ENCODE data around the gene PPP2R2B.
"Not testable (repeated sequence)": the region's sequence is repeated elsewhere in the genome, so short reads cannot be mapped to it uniquely, and the experiment has no call there.

Gene PPP2R2B

DNA sequence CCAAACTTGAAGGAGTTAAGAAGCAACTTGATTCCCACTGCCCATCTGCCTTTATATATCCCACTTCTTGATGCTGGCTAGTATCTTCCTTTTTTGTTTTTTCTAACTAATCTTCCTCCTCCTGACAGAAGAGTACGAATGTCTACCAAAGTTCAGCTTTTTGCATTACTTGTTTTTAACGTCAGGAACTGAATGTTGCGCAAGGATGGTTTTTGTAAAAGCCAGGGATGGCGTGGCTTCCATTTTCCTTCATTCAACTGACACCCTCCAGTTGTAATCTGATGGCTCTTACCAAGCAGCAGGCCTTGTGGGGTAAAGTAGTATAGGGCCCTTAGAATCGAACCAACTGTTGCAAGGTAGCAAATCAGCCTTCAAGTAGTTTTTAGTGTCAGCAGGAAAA lies 291.8 kb downstream of the PPP2R2B start:
- DNase-seq: no peak

DNA sequence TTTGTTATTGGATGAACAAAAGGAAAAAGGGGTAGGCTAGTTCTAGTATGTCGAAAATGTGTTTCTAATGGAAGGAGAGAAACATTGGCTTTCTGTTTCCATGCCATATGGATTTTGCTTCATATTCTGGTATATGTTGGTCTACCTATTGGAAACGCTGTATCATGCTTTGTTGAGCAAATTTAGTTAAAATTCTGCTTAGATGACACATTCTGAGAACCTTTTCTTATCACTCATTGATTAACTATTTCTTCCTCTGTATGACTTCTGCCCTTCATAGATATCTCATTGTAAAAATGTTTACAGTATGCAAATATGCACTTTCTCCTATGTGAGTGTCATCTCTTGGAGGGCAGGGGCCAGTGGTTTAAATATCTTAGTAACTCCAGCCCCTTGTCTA lies 293.8 kb downstream of the PPP2R2B start:
- no peak for DNase-seq

DNA sequence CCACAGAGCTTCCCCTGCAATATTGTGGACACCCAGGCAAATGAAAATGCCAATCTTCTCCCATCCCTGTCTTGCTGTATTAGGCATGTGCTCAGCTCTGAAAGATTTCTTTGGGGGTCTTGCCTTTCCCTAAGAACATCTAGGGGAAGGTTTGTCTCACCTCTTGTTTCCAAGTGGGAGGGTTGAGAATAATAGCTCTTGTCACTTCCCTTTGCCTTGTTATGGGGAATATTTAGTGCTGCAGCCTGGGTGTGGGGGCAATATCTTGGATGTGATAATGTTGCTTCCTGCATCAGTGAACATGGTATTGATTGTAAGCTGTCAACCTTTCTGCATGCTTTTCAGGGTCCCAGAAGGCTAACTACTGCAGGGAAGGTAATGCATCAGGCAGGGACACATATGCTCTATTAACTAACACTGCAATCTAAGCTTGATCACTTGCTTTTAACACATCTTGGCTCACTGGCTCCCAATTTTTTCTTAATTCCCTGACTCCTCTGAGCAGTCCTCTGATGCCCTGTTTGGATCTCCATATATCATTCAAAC lies 296.4 kb downstream of the PPP2R2B start:
- no peak for DNase-seq

- peak; percentile 26 for DNase-seq
Measured at GRCh38 chr5:146580237-146580636, 298.3 kb downstream of the PPP2R2B start.

- DNase-seq: no peak
Measured at GRCh38 chr5:146574713-146575112, 303.8 kb downstream of the PPP2R2B start.

DNA sequence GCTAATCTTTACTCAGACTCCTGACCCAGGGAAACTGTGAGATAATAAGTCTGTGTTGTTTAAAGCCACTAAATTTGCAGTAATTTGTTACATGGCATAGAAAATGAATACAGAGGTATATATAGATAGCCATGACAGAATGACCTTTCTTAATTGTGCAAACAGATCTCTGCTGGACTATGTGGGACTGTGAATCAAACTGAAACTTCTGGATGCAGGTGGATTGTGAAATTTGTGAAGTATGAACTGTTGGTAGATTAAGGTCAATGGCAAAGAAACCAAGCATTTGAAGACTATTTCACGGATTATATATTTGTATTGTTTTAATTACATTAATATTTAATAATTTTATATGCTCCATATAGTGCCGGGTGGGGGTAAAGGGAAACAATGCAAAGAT lies 310.4 kb downstream of the PPP2R2B start:
- no peak for DNase-seq

DNA sequence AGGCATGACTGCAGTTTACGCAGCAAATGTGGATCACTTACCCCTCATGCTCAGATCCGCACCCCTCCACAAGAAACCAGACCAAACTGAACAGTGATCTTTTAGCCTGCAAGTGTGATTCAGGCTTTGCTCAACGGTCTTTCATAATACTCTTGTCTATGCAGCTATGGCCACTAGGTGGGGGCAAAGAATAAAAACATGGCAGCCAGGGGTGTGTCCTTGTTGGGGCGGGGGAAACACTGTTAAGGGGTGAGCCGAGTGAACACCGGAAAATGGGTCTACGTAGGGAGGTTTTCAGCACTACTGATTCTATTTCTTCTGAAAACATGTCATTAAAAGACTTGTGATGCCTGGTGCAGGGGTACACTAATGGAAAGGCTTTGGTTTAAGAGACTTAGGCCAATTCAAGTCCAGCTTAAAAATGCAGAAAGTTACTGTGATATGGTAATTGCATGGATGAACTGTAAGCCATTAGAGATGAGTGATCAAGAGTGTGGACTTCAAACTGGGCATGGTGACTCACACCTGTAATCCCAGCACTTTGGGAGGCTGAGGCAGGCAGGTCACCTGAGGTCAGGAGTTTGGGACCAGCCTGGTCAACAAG lies 312.7 kb downstream of the PPP2R2B start:
- DNase-seq: peak; percentile 52

- no peak for DNase-seq
Measured at GRCh38 chr5:146564007-146564762, 314.4 kb downstream of the PPP2R2B start.

- no peak for DNase-seq
Measured at GRCh38 chr5:146562461-146562860, 316.1 kb downstream of the PPP2R2B start.

- no peak for DNase-seq
Measured at GRCh38 chr5:146561711-146562110, 316.8 kb downstream of the PPP2R2B start.

DNA sequence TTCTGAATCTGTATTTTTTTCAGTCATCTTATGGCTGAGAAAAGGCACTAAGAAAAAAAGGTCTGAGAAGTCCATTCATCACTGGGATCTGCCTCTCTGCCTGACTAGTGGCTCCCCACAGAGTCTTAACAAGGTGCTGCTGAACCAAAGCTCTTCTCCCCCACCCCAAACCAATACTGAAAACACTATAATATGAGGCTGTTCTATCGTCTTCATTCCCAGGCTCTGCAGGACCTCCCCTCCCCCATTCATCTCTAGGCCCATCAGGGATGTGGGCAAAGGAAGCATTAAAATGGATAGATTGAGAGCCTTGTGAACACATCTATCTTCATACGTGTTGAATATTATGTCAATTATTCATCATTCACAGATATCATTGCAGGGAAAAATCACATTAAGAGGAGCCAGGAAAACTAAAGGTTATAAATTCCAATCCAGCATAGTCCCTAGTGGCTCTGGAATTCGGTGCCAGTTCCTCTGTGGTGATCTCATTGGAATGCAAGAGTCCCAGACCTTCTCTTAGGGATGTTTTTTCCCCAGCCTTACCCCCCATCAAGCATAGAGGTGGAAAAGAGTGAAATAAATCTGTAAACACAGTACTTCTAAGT lies 318.2 kb downstream of the PPP2R2B start:
- no peak for DNase-seq

DNA sequence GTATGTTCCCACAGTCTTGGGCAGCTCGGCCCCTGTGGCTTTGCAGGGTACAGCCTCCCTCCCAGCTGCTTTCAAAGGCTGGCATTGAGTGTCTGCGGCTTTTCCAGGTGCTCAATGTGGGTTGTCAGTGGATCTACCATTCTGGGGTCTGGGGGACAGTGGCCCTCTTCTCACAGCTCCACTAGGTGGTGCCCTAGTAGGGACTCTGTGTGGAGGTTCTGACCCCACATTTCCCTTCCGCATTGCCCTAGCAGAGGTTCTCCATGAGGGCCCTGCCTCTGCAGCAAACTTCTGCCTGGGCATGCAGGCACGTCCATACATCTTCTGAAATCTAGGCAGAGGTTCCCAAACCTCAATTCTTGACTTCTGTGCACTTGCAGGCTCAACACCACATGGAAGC lies 321.7 kb downstream of the PPP2R2B start:
- DNase-seq: not testable (repeated sequence)

DNA sequence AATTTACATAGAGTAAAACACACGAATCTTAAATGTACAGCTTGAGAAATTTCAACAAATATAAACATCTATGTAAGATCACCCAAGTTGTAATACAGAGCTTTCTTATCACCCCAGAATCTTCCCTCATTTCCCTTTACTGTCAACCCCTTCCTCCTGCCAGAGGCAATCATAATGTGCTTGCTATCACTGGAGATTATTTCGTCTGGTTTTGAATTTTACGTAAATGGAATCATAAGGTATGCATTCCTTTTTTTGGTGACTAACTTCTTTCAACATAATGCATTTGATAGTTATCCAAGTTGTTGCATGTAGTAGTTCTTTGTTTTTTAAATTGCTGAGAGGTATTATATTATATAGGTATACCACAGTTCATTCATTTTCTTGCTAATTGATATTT lies 325.1 kb downstream of the PPP2R2B start:
- DNase-seq: no peak

DNA sequence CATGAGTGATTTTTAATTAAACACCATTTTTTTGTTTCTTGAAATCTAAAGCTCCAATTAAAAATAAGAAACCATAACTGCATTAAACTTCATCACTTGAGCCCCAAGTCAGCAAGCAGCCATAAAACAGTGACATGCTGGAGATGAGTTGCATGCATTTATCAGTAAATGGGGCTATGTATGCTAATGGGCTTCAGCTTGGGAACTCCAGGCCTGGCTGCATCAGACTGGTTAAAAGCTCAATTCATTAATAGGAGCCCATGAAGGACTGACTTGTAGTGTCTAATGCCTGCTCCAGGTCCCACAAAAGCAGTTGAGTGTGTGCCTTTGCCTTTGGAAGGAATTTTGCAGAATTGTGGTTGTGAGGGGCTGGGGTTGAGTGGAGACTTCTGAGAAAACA lies 328.9 kb downstream of the PPP2R2B start:
- DNase-seq: no peak

DNA sequence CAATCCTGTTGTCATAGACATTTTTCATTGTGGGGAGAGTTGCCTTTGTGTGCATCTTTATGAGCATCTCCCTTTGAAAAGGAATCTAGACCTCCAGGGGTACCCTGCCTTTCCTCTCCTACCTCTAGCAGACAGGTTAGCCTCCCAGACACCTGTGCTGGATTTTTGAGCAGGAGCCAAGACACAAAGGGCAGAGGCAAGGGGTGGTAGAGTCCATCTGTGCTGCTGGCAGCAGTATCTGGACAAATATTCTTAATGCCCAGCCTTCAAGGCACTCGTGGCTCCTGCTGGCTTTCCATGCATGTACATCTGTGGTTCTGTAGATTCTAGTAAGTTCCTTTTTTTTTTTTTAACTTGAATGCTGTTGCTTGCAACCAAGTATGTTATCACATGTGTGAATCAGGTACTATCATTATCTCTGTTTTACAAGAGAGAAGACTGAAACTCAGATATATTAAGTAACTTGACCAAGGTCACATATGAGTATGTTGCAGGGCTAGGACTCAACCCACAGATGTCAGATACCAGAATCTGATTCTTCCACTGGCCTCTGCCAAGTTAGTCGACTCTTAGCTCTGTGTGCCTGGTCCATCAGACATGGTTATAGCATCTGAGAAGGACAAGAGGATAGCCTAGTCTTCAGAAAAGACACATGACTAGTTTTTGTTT lies 329.6 kb downstream of the PPP2R2B start:
- no peak for DNase-seq

- DNase-seq: no peak
Measured at GRCh38 chr5:146544232-146544631, 334.3 kb downstream of the PPP2R2B start.

- peak; percentile 32 for DNase-seq
Measured at GRCh38 chr5:146541958-146542849, 336.4 kb downstream of the PPP2R2B start.

GRCh38 chr5:146540414-146540813 lies 338.1 kb downstream of the PPP2R2B start:
- no peak for DNase-seq

GRCh38 chr5:146539973-146540372 lies 338.6 kb downstream of the PPP2R2B start:
- DNase-seq: no peak

- DNase-seq: no peak
Measured at GRCh38 chr5:146538432-146538831, 340.1 kb downstream of the PPP2R2B start.

DNA sequence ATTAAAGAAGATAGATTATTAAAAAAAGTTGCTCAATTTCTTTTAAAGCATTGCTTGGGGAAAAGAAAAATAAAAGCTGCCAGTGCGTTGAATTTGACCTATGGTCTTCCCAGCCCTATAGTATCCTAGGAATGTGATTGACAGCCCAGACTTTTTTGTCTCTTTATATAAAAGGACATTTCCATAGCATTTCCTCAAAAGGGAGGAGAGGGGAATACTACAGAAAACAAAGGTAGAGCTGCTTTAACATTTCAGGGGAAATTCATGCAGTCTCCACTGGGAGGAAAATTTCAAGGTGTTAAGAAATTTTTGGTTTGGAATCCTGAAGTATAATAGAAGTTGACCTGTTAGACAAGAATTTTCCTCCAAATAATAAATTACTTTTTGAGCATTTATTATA lies 344.7 kb downstream of the PPP2R2B start:
- no peak for DNase-seq

DNA sequence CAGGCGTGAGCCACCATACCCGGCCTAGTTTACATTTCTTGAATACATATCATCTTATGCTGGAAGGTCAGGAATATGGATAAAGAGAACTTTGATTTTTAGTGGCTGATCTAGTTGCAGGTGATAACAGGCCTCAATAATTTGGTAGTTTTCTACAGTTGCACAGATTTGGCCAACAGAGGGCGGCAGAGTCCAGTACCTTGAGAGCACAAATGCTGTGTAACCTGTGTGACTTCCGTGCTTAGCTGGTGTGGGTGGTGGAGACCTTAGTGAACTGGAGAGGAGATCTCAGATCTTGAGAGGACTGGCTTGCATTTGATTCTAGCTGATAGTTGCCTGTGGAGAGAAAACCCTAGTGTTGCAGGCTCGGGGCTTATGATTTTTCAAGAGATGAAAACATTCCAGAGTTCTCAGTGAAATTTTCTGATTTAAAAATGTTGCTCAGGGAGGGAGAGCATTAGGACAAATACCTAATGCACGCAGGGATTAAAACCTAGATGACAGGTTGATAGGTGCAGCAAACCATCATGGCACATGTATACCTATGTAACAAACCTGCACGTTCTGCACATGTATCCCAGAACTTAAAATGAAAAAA lies 345.2 kb downstream of the PPP2R2B start:
- DNase-seq: no peak

All from NCI-H1436 treated with DMSO at 0.1 percent for 48 hours (cell line).